Epidermal melanocyte (primary cell): Measurements from ENCODE around the gene DLK1.

Experiments
- DNase-seq: peaks from one replicate; pipeline ENCODE4 v3.0.0; 2011; ENCODE audit warnings: low spot score; ENCODE audit not compliant: insufficient read length

Gene DLK1

DNA sequence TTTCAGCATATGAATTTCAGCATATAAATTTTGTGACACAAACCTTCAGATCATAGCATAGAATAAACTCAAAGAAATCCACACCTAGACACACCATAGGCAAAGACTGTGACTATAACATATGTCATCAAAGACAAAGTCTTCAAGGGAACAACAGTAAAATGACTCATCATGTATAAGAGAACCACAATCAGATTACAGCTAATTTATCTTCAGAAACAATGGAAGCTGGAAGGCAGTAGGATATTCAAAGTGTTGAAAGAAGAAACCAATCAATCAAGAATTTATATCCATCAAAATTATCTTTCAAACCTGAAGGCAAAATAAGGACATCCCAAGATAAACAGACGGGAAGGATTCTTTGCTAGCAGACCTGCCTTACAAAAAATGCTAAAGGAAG, 29.0 kb downstream of the DLK1 start:
- no peak for DNase-seq

DNA sequence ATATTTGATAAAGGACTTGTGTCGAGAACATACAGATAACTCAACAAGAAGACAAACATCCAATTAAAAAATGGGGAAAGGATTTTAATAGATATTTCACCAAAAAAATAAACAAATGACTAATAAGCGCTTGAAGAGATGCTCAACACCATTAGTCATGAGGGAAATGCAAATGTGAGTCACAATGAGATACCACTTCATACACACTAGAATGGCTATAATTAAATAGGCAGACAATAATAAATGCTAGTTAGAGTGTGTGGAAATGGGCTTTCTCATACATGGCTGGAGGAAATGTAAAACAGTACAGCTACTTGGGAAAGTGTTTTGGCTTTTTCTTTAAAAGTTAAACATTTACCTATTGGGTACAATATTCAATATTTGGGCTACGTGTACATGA, 34.8 kb downstream of the DLK1 start:
- no peak for DNase-seq

DNA sequence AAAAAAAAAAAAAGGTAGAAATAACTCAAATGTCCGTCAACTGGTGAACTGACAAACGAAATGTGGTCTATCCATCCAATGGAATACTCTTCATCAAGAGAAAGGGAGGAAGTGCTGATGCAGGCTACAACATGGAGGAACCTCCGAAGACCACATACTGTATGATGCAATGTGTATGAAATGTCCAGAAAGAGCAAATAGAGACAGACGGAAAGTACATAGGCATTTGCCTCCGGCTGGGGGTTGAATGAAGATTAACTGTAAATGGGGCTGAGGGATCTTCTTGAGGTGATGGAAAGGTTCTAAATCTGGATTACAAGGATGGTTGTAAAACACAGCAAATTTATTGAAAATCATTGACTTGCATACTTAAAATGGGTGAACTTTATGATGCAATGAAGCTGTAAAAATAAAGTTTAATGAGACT, 35.4 kb downstream of the DLK1 start:
- no peak for DNase-seq

DNA sequence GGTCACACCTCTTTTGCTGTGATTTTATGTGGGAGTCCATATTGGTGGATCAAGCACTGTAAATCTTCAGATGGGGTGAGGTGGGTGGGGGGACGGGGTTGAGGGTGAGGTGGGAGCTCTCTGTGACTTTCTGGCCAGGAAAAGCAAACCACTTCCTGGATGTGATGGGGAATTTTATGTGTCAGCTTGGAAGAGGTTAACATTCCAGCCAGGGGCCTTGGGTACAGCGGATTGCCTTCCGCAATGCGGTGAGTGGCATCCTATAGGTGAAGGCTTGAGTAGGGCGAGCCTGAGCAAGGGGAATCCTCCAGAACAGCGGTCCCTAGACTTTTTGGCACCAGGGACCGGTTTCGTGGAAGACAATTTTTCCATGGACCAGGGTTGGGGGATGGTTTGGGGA, 36.2 kb downstream of the DLK1 start:
- no peak for DNase-seq

DNA sequence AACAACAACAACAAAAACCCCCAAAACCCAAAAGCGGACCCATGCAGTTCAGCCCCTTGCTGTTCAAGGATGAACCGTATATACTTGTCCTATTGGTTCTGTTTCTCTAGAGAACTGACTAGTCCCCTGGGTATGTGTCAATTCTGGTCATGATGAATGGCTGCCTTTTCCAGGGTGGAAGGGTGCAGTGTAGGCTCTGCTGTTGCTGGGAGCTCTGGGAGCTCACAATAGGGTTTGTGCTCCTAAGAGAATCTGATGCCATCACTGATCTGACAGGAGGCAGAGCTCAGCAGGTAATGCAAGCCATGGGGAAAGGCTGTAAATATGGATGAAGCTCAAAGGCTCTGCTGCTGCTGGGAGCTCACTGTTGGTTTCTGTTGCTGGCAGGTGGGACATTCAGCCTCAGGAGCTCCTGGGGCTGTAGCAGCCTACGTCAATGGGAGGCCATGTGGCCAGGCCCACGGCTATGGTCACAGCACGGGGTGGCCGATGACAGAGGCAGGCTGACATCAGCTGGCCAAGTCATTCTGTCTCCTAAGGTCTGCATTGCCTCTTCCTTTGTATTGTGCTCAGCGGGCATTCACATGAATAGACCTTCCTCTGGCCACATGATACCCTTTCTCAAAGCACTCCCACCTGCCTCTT, 37.9 kb downstream of the DLK1 start:
- DNase-seq = no peak

DNA sequence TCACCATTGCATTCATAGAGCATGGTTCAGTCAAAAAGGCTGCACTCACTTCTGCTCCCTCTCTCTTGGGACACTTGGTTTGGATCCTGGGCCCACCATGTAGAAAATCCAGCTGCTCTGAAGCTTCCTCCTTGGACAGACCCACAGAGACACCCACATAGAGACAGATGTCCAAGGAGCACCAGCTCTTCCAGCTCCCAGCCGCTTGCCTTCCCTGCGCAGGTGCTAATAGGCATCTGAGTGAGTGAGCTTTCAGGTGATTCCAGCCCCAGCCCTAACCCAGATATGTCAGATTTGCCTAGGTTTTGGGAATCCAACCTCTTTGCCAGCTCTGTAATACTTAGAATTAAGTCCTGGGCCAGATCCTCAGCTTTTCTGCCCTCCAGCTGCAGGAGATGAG, 38.6 kb downstream of the DLK1 start:
- no peak for DNase-seq

DNA sequence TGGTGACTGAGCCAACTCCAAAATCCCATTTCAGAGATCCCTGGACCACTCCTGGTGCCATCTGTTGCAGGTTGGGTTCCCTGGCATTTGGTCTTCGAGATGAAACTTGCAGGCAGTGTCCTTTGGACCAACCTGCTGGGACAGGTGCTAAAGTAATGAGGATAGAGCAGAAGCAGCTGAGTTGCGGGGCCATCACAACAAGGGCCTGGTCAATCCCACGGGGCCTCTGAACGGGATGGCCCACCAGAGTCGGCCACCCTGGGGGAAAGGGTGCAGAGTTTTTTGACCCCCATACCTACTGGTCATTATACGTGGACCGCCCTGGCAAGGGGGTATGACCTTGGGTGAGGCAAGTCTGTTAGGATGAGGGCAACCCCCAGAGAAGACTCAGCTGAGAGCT, 39.3 kb downstream of the DLK1 start:
- DNase-seq = no peak

DNA sequence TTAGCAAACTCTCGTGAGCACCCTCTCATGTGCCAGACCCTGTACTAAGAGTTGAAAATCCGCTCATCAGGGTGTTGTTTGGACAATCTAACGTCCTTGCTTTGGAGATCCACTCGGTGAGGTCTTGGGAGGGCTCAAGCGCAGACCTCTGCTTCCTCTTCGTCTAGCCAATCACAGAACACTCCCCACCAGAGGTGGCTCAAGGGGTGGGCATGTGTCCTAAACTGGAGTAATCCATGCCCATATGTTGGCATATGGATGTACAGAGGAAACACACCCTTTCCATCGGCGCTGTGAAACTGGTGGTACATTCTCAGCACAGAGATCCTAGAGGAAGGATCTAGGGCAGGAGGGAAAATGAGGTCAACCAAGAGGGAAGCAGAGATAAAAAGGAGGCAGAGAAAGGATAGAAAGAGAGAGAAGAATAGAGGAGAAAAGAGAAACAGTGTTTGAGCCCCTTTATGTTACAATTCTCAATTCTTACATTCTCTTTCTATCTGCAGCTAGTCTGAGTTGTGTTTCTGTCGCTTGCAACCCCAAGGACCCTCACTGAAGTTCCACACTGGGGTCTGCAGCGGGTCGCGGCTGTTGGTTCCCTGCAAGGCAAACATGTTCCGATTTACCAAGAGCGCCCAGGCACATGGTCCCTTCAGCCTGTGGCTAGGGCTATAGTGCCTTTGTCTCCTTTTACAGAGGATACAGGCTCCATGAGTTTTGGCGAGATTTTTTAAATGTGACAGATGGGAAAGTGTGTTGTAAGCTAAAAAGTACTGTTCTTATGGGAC, 40.5 kb downstream of the DLK1 start:
- DNase-seq = no peak

DNA sequence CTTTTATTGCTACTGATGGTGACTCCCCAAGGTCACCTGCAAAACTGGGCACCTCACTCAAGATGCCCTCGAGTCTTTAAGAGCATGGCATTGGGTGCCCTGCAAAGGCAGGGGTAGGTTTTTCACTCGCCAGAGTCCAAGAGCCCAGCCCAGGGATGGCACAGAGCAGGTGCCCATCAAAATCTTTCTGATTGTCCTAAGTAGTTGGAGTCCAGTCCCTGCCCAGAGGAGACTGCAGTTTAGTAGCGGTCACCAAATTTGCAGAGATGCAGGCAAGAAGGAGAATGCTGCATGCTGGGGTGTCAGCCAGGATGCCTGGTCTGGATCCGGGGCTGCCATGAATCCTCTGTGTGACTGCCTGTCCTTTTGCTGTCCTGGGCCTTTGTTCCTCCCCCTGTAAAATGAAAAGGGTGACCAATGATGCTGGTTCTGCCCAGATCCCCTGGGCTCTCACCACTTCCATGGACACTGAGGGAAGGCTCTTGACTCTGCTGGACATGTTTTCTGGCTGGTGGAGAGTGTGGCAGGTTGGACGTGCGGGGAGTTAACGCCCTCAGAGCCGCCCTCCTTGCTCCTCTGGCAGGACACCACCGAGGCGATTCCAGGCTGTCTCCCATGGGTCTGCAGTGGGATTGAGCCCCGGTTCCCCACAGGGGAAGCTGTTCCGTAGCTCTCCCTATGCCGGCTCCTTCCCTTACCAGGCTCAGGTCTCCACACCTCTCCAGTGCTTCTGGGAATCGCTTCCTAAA, 41.3 kb downstream of the DLK1 start:
- no peak for DNase-seq

DNA sequence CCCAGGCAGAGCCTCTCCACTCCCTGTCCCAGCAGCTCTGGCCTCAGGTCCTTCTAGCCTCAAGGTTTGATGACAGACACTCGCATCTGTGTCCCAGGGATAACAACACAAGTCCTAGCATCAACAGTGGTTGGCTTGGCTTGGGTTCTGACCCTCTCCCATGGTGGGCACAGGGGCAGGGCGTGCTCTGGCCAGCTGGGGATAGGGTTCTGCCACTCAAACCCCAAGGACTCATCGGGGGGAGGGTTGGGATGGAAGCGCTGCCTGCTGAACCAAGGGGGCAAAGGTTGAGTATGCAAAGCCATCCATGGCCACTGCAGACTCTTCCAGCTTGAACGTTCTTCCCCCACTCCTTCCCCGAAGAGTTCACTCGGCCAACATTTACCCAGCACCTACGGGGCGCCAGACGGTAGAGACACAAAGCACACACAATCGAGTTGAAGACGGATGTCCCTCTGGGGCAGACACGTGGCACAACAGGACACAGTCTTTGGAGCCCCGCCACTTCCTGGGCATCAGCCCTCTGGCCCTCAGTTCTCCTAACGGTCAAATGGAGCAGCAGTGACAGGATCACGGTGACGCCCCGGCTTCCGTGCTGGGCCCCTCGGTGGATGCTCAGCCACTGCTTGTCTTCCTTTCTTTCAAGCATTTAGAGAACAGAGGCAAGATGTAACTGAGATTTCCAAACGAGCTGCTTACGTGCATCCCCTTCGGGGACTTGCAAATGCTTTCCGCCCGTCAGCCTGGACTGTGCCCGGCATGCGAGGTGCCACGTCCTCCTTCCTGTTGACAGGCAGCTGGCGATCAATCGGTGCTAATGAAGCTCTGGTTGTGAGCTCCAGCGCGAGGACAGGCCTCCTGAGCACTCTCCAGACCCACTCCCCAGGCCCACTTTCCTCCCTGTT, 42.6 kb downstream of the DLK1 start:
- DNase-seq = no peak

DNA sequence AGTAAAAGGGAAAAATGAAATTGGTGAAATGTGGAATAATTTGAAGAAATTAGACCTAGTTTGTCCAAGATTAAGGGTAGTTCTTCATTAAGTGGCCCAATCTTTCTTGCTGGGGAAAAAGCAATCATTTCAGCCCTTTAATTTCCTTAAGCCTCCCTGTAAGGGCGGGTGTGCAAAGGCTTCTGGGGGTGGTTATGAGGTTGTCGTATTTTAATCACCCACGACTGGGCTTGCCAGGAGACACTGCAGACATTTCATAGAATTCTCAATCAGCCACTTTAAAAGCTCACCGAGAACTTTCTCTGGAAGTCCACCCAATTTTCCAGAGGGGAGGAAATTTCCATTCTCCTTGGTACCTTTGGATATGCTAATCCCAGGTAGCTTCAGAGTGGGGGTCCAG, 43.4 kb downstream of the DLK1 start:
- DNase-seq = no peak

DNA sequence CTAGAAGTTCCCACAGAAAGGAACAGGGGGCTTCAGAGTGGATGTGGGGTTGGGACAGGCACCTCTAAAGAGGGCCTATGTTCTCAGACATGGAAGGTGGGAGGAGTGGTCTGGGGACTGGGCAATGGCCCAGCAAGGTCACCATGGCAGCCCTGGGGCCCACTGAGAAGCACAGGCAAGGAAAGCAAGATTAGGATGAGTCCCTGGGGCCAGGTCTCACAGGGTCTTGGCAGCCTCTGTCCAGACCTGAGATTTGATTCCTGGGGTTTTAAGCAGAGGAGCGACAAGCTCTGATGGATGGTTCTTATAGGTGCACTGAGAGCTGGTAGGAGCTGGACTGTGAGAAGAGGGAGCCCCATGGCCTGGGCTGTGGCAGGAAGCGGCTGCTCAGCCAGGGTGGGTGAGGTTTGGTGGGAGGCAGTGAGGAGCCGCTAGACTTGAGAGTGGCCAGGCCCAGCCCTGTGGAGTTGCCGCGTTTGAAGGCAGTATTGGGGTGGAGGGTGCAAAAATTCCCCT, 44.0 kb downstream of the DLK1 start:
- no peak for DNase-seq

DNA sequence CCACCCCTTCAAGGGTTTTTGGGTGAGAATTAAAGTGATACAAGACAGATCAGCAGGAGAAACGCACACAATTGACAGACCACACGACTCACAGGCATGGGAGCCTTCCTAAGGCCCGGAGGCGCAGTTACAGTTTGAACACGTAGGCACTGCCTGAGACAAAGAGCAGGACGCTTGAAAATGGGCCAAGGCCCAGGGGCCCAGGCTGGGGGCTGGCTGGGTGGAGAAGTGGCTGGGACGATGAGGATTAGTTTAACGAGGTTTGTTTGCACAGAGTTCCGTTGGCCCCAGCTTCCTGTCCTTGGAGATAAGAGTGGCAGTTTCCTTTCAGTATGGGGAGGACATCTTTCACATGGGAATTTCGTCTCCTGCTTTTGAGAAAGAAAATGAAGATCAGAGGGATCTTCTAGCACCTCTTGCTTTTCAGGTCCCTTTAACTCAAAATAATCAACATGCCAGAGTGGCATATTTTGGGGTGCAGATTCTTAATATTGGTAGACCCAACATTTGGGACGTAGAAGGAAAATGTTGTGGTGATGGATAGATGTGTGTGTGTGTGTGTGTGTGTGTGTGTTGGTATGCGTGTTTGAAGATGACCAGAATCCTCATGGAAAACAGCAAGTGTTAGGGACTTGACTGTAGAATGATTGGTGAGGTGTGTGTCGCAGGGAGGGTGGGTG, 44.6 kb downstream of the DLK1 start:
- no peak for DNase-seq

DNA sequence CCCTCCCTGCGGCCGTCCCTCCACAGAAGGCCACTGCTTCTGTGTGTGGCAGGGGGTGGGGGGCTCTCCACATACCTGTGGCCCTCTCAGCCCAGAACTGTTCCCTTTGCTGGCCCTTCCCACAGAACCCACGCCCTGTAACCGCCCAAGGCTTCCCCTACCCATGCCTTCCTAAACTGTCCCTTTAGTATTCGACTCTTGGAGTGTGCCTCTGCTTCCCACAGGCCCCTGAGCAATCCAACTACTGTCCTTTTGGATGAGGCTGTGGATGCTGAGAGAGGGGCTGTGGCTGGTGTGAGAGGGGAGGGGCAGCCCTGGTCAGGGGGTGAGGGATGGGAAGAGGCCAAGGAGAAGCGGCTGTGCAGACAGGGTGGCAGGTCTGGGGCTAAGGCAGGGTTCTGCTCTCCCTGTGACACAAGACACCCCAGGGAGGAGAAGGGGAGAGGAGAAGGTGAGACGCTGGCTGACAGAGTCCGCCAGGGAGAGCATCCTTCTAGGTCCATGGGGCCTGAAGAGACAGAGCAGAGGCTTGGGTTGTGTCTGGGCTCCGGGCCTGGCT, 46.0 kb downstream of the DLK1 start:
- no peak for DNase-seq

DNA sequence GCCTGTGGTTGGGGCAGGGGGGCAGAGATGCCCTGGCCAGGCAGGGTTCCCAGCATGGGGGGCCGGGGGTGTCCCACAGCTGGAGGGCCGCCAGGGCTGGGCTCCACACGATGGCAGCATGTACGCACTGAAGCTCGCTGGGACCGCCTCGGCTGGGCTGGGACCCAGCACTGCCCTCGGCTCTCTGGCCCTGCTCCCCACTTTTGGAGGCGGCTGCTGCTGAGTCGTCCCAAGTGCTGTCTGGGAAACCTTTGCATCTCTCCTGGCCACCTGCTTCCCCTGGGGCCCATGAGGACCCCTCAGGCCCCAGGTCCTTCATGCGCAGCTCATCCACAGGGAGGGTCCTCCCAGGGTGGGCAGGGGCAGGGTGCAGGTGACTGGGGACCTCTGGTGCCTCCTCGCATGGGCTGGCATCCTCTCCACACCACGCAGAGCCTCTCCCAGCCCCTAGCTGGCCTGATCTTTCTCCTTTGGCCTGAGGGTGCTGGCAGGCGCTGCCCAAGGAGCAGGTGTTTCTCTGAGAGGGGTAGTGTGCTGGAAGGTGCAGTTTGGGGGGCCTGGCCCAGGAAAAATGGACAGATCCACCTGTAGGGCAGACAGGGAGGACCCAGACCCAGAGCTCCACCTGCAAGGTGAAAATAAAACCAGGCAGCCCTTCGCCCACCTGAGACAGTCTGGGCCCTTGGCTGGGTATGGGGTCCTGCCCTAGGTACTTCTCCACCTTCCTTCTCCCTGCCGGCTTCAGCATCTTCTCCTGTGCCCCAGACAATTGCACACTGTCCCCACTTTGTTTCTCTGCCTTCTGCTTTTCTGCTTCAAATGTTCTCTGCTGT, 46.9 kb downstream of the DLK1 start:
- DNase-seq = no peak

DNA sequence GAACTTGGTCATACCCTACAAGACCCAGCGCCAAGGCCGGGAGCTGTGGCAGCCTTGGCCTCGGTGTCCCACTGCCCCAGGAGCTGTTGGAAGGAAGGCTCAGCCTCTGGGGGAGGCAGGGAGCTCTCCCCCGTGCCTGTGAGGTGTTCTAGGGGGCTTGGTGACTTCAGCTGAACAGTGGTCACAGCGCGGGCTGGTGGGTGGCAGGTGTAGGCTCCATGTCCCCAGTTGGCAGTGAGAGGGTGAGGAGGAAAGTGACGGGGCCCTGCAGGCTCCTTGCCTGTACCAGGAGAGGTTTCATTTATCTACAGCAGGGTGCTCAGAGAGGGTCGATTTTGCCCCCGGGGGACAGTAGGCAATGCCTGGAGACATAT, 47.5 kb downstream of the DLK1 start:
- DNase-seq = no peak

DNA sequence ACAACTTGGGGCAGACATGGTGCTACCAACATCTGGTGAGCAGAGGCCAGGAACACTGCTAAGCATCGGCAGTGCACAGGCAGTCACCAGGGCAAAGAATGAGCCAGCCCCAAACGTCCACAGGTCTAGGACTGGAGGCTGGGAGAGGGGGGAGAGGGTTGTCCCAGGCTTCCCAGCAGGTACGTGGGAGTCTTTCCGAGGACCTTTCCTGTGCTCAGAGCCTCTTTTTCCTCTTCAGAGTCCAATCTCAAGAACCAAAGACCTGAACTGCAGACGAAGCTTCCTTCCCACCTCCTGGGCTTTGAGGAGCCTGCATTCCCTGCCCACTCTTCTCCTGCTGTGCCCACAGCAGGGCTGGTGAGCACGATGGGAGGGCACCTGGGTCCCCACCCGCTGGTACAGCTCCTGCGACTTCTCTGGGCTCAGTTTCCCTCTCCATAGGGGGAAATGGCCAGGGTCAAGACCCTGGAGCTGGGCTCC, 48.7 kb downstream of the DLK1 start:
- DNase-seq = no peak

DNA sequence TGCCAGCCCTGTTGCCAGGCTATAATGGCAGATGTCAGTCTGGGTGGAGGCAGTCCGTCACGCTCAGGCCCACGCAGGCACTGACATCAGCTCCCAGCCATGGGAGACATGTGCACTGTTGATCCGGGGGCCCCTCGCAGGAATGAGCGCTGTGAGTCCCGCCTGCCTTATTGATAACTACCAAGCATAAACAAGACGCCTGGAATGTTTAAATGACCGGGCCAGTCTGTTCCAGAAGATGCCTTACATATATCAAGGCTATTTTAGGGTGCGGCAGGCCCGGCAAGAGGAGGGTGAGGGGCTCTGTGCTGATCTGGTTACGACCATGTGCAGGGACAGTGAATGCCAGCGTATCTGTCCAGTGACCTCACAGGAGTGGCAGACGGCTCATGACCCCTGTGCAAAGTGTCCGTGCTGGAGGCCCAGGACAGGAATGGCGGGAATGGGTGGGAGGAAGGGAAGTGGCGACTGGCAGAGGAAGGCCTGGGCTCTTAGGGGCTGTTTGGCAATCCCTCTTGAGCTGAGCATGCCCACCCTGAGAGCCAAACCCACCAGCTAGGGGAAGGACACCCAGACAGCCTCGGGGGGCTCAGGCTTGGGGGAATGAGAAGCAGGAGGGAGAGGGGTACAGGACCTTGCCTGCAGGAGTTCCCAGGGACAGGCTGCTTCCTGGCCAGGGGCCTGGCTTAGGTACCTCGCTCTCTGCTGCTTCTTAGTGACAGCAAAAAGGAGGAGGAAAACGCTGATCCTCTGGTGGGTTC, 49.3 kb downstream of the DLK1 start:
- DNase-seq = no peak
